GM18909 (cell line): ENCODE data around the gene TOR2A.

ENCODE experiments used
- ATAC-seq: cut with Tn5 transposase; IDR thresholded peaks from one replicate; pipeline ENCODE4 v1.9.1; 2021; ENCODE audit warnings: mild to moderate bottlenecking; ENCODE audit not compliant: unreplicated experiment, poor library complexity

The TOR2A gene

DNA sequence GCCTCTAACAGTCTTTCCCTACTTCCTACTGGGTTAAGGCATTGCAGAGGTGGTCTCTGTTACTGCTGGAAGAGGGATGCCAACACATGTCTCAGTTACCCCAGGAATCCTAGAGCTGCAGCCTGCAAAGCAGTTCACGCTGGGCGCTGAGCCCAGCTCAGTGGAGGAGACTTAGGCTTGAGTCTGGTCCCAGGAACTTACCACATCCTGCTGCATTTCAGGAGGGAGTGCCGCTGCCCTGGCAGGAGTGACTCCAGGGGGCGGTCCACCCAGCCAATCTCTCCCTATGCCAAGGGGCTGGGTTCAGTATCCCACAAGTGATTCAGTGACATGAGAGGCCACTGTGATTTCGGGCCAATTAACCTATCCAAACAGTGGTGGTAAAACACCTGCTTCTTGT is 11.7 kb downstream of the TOR2A start:
- ATAC-seq = no peak

DNA sequence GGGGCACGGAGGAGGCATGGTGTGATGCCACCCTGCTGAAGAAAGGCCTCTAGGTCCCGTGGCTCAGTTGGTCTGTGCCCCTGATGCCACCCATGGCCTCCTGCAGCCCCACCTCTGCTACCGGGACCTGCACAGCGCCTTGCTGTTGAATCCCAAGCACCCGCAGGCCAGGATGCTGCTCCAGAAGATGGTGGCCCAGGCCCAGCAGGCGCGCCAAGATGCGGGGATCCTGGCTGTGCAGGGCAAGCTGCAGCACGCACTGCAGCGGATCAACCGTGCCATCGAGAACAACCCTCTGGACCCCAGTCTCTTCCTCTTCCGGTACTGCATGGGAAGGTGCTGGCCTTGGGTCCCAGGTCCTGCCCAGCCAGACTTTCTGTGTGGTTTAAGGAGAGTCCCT is 12.1 kb downstream of the TOR2A start:
- ATAC-seq = no peak

DNA sequence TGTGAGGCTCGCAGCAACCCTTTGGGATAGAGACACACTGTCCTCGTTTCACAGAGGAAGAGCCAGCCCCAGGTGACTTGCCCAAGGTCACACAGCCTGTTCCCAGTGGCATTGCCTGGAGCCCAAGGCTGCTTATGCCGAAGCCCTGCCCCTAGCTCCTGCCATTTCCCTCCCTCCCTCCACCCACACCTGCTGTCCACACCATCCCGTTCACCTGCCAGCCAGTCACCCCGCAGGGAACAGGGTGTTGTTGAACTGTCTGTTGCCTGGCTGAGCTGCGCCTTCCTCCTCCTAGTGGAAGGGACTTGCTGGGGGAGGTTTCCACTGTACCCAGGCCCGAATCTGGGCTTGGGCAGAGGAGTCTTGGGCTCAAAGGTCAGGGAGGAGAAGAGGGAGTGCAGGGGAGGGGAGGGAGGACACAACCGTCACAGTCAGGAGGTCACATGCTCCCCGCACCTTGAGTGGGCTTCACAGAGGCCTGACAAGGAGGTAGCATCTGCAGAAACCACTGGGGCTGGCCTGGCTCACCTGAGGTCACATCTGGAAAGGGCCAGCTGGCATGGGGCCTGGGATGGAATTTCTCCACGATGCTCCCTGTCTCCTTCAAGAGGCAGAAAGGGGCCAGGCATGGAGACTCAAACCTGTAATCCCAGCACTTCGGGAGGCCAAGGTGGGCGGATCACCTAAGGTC is 12.9 kb downstream of the TOR2A start:
- ATAC-seq = no peak

DNA sequence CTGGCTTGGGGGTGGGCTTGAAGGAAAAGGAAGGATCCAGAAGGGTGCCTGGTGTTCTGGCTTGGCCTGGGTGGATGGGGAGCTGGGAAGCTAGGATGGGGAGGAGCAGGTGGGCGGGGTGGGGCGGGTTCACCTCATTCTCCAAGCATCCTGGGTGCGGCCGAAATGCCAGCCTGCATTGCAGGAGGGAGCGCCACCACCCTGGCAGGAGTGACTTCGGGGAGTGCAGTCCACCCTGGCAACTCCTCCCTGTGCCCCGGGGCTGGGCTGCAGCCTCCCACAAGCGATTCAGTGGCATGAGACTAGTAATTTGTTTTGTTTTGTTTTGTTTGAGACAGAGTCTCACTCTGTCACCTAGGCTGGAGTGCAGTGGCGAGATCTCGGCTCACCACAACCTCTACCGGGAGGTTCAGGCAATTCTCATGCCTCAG is 13.7 kb downstream of the TOR2A start:
- no peak for ATAC-seq

DNA sequence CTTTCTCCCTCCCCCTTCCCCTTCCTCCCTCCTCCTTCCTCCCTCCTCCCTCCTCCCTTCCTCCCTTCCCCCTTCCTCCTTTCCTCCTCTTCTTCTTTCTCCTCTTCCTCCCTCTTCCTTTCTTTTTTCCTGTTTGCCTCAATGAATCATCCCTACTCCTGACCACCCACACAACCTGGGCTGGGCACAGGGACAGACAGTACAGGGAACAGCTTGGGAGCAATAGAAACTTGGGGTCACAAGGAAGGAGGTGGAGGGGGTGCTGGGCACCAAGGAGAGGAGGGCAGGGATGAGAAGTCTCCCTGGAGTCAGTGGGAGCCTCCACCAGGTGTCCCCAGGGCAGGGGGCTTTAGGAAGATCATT is 14.2 kb downstream of the TOR2A start:
- ATAC-seq = no peak

DNA sequence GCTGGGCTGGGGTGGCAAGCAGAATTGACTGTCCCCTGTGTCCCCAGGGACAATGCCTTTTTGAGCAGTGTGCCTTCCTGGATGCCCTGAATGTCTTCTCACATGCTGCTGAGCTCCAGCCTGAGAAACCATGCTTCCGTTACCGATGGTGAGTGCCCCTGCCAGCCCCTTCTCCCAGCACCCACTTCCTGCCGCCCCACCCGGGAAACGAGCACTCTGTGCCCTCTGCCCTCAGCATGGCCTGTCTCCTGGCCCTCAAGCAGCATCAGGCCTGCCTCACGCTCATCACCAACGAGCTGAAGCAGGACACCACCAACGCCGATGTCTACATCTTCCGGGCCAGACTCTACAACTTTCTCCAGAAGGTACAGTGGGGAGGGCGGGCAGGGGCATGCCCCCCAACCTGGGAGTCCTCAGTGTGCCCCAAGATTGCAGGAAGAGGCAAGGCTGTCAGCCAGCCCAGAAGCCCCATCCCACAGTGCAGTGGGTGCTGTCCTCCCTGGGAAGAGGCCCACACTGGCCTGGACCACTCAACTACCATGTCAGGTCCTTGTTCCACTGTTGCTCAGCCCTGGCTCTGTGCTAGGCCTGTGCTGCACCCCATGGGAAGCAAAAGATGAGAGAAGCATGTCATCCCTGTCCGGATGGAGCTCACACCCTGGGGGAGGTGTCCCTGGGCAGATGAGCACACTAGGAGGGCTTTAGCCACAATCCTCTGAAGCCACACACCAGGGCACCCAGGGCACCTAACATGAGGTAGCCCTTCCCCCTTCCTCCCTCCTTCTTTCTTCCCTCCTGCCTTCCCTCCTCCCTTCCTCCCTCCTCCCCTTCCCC is 14.8 kb downstream of the TOR2A start:
- no peak for ATAC-seq

DNA sequence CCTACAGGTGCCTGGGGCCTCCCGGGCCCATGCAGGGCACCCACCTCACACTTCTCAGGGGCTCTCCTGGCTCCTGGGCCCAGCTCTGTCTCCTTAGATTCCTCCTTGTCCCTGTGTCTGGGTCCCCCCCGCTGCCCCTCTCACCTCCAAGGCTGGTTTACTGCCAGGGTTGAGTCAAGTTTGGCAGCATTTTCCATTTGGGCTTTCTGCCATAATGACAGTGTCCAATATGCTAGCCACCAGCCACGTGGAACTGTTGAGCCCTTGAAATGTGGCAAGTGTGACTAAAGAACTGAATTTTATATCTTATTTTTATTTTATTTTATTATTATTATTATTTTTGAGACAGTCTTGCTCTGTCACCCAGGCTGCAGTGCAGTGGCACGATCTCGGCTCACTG is 17.3 kb downstream of the TOR2A start:
- ATAC-seq = no peak

DNA sequence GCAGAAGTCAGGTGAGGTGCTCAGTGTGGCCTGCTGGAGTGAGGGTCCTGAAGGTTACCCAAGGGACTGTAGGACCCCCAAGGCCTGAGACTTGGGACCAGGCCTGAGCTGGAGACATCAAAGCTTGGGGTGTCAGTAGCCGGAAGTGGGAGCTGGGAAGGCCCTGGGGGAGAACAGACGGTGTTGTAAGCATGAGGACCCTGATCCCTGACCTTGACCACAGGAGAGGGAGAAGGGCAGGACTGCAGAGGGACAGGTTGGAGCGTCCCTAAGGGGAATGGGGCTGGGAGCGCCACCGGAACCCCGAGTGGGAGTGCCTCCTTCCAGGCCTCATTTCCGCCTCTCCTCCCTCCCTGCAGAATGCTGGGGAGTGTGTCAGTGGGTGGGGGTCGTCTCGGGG is 18.7 kb downstream of the TOR2A start:
- ATAC-seq = no peak

DNA sequence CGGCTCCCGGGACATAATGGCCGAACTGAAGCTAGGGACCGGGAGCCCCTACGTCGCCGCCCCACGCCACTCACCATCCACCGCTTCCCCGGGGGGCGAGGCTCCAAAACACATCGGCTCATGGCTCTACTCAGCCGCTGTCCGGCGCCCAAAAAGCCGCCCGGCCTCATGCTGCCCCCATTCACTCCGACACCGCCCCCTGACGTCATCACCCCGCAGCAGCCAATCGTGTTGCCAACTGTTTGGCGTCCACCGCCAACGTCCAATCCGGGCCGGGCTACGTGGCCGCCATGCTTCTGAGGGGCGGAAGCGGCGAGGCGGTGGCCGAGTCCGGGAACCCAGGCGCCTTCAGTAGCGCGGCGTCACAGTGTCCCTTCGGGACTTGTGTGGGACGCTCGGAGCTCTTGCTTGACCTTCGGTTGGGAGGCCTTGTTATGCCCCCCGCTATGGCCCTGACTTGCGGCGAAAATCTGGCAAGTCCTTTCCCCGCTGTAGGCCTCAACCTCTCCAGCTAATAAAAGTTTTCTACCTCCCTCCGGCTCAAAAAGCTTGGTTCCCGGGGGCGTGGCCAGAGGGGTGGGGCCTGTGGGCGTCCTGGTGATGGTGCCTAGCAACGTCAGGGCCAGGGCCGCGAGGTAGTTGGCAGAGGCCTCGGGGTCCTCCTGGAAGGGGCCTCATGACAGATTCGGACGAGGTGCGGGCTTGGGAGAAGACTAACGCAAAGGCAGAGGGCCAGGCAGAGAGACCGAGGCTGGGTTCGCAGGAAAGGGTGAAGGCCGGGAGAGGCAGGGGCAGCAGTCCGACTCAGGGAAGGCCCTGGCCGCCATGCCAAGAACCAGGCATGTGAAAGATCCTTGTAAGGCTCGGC is 19.4 kb downstream of the TOR2A start, which contains the start of the genes PTRH1 and TTC16:
PTRH1 (minus strand) TSS at position 194 of the 868 bp plus-strand sequence; CDS start at position 170, 24 bp downstream.
TTC16 (plus strand) TSS at position 610 of the 868 bp plus-strand sequence; CDS start at position 677, 67 bp downstream.
- peak; percentile 91 for ATAC-seq

DNA sequence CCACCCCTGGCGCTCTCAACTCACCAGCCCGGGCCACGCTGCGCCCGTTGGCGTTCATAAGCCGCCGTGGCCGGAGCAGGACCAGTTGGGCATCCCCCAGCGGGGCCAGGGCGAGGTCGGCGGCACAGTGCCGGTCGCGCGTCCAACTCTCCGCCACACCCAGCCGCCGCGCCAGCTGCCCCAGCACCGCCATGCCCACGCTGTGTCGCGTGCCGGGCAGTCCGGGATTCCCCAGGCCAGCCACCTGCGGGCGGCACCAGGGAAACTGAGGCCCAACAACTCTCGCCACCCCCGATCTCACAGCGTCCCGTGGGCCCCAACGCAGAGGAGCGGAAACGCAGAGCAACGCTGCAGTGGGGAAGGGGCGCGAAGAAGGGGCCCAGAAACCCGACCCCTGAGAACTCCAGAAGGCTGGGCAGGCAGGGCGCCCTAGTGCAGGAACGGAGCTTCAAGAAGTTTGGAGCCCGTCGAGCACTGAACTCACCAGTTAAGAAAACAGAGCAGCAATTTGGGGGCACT is 20.1 kb downstream of the TOR2A start:
- ATAC-seq = peak; percentile 15

DNA sequence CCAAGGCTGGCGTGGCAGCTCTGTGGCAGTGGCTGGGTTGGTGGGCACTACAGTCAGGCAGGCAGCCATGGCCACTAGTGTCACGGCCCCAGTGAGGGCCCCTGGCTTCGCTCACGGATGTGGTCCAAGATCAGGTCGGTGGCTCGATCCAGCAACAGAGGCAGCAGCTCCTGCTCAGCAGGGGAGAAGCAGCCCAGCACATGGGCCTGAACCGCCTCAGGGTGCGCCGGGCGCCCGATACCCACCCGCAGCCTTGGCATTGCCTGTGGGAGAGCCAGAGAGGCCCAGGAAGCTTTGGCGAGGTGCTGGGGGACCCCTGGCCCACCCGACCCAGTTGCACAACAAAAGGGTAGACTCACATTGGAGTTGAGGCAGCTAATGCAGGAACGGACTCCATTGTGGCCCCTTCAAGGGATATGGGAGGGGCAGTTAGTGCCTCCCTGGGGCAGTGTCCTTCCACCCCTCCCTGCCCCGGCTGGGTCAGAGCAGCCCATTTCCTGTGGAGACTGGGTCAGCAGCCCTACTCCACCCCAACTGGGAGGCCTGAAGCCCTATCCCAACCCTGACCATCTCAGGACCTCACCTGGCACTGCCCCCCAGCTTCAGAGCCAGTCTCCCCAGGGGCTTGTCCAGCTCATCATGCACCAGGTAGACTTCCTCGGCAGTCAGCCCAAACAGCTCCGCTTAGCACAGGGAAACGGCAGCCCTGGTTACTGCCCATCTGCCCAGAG is 20.9 kb downstream of the TOR2A start:
- no peak for ATAC-seq

DNA sequence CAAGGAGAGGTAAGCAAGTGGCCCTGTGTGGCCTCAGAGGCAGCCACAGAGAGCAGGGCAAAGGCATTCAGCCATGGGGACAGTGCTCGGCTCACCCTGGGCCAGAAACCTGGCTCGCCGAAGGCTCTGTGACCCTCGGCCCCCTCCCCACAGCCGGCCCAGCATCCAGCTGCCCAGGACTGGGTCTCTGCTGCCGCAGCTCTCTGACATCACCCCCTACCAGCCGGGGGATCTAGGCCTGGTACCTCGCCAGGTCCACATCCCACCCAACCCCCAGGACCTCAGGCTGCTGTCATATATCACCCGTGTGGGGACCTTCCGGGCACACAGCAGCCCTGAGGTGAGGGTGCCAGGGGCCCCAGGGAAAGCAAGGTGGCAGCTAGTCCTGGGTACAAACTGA is 22.2 kb downstream of the TOR2A start:
- no peak for ATAC-seq

DNA sequence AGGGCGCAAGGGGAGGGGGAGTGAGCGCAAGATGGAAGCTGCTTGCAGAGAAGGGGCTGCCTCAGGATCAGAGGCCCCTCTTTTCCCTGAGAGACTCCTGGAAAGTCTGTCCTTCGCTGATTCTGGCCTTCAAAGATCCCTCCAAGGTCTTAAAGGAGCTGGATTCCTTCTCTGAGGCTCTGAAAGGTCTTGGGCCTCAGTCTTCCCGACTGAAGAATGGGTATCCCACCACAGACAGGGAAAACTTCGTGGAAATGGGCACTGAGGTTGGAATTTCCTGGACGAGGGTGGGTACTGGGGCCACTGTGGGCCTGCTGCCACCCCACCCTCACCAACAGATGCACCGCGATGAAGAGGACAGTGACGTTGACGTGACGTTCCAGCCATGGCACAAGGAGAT is 22.7 kb downstream of the TOR2A start:
- no peak for ATAC-seq

DNA sequence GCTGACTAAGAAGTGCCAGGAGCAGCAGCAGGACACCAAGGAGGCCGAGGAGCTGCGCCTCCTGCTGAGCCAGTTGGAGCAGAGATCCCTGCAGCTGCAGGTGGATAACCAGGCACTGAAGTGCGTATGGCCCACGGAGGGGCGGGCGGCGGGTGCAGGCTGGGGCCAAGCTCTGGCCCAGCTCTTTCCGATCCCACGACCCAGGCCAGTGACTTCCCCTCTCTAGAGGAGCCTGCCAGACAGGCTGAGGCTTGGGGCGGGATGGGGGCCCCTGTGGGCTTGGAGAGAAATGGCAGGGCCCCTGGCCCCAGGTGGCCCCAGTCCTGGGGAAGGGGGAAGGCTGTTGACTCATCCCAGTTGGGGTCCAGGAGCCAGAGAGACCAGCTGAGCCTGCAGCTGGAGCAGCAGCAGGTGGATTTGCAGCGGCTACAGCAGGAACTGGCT is 23.2 kb downstream of the TOR2A start:
- ATAC-seq = no peak

DNA sequence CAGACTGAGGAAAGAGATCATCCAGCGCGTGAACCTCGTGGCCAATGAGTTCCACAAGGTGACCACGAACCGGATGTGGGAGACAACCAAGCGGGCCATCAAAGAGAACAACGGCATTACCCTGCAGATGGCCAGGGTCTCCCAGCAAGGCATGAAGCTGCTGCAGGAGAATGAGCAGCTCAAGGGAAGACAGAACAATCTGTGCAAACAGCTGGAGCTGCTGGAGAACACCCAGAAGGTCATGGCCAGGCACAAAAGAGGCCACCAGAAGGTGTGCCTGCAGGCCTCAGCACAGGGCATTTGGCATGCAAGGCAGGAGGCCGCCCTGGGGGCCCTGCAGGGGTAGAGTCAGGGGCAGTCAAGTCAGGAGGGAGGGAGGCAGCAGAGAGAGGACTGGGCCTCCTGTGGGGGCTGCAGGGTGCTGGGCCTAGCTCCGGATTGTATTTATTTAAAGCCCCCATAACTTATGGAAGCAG is 23.8 kb downstream of the TOR2A start:
- ATAC-seq = no peak

DNA sequence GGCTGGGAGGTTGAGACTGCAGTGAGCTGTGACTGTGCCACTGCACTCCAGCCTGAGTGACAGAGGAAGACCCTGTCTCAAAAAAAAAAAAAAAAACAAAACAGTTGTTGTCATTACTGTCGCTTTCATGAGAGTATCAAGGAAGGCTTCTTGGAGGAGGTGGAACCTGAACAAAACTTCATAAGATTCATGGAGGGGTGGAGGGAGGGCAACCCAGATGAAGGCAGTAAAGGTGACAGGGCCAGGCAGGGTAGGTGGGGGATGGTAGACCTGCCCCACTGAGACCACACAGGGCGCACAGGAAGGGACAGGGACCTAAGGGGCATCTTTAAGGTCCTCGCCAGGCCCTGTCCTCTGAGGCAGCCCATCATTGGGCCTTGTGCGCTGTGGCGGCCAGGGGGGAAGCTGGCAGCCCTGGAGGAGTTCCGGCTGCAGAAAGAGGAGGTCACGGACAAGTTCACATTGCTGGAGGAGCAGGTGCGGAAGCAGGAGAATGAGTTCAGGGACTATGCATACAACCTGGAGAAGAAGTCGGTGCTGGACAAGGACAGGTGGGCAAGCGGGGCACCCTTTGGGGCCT is 24.8 kb downstream of the TOR2A start:
- ATAC-seq = no peak

DNA sequence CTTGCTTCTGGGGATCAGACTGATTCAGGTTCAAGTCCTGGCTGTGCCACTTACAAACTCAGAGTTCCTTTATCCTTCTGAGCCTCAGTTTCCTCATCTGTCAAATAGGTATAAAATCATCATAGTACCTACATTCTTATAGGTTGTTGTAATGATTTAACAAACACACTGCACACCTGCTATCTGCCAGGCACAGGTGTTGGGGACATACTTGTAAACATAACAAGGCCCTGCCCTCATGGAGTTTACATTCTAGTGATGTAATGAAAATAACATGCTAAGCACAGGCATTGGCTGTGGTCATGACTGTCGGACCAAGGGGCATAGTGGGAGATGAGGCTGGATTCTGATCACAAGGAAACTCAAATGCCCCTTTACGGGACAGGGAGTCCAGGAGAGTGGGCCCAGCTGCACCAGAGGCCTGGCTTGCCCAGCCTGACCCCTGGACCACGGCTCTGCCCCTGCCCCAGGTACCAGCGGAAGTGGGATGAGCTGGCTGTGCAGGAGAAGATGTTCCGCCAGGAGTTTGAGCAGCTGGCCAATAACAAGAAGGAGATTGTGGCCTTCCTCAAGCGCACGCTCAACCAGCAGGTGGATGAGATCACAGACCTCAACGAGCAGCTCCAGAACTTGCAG is 26.0 kb downstream of the TOR2A start:
- no peak for ATAC-seq

DNA sequence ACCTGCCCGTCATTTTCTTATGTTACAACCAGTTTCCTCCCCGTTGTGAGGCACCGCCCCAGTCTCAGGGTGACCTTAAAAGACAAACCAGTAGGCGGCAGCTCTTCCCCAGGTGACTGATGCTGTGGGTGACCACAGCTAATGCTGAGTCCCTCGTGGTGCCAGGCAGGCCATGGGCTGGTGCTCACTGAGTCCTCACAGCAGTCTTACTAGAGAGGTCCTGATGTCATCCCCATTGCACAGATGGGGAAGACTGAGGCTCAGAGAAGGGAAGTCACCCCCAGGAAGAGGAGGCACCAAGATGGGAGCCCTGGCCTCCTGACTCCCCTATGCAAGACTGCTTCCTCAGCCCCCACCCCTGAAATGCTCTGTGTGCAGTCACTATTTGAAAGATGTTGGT is 27.3 kb downstream of the TOR2A start:
- no peak for ATAC-seq

DNA sequence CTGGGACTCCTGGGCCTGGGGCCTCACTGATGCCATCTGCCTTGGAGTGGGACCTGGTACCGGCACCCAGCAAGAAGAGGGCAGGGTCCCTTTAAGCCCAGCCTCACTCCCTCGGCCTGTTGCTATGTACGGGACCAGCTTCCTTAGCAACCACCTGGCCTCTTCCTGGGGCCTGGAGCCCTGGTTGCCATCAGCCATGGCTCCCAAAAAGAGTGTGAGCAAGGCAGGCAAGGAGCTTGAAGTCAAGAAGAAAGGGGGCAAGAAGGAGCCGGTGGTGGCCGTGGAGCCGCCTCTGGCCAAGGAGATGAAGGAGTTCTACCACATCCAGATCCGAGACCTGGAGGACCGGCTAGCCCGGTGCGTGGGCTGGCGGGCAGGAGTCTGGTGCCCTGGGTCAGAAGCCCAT is 28.3 kb downstream of the TOR2A start, which contains the start of gene CFAP157:
CFAP157 (plus strand) TSS at position 153 of the 406 bp plus-strand sequence; CDS start at position 197, 44 bp downstream.
- no peak for ATAC-seq
